ENCODE results near the gene HSPA12B.

DNA sequence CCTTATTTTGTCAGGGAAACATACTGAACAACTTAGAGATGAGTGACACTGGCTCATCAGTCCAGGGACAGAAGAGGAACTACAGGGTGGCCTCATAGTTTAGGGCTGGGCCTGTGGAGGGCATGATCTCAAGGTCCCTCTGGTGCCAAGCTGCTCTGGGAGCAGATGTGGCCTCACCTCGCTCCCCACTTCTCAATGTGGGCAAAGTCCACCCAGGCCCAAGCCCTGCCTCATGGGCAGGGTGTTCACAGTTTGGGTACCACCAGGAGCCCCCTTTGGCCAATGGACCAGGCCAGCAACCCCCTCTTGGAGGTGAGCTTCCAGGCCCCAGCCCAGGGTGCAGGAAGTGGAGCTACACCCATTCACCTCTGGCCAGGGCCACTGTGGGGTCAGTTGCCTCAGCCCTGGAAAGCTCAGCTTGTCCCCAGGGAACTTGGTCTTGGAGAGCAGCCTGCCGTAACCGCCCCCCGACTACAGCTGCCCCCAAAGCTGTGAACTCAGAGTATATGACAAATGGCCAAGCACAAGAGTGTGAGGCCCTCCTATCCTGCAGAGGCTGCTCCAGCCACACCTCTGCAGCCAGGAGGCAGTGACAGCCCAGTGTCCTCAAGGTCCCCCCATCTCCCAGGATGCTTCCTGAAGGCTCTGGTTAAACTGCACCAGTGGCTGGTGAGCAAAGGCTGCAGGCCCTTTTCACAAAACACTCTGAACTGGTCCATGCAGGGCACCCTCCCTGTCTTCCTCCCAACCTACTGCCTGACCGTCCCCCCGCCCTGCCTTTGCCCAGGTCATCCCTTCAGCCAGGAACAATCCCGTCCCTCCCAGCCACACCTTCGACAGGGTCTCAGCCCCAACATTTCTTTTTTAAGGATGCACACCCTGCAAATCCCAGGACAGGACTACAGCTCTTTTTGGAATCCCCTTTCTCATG lies 31.5 kb downstream of the HSPA12B start:
- TF ChIP-seq CTCF (conservative IDR thresholded peaks at IDR 0.05; ENCODE audit: low read depth, low read length), result no peak
- no peak for TF ChIP-seq ELK1 (IDR thresholded peaks at IDR 0.05; ENCODE audit: borderline replicate concordance, low read depth, low read length)
- TF ChIP-seq MAFK (IDR thresholded peaks at IDR 0.05; ENCODE audit: low read depth, low read length), result no peak
- TF ChIP-seq POLR2A (IDR thresholded peaks at IDR 0.05; ENCODE audit: low read depth, low read length), result no peak
- no peak for TF ChIP-seq RFX5 (IDR thresholded peaks at IDR 0.05; ENCODE audit: low read depth, low read length)

All from IMR-90 (cell line).